GM23248 (cell line): ENCODE data around the gene LPAR1. TPM values are rescaled to one million over a fixed set of nuclear protein-coding genes. Genes with fewer than 3 reads are reported as not detected.

Experiments
- DNase-seq: peaks from one replicate; pipeline ENCODE4 v3.0.0-alpha.2; 2015
- H2AFZ ChIP-seq: fragments of 200-600 bp; sonication (generic); 2 replicates; pipeline ENCODE4 v1.6.1; 2016; ENCODE audit warnings: antibody characterized with exemption
- H3F3A ChIP-seq: fragments of 200-600 bp; sonication (generic); 2 replicates; pipeline ENCODE4 v1.6.1; 2016; ENCODE audit warnings: mild to moderate bottlenecking, antibody characterized with exemption, mixed run types; ENCODE audit not compliant: insufficient read depth
- H3K27ac ChIP-seq: fragments of 200-600 bp; sonication (generic); 2 replicates; pipeline ENCODE4 v1.5.1; 2016; ENCODE audit warnings: mild to moderate bottlenecking
- H3K27me3 ChIP-seq: fragments of 200-600 bp; sonication (generic); replicated peaks from 2 replicates; pipeline ENCODE4 v1.6.1; 2016; ENCODE audit warnings: mild to moderate bottlenecking; ENCODE audit not compliant: insufficient read depth
- H3K36me3 ChIP-seq: fragments of 200-600 bp; sonication (generic); 2 replicates; pipeline ENCODE4 v1.6.1; 2016; ENCODE audit warnings: low read depth, mild to moderate bottlenecking
- H3K4me1 ChIP-seq: fragments of 200-600 bp; sonication (generic); 2 replicates; pipeline ENCODE4 v1.6.1; 2016; ENCODE audit warnings: mild to moderate bottlenecking; ENCODE audit not compliant: insufficient read depth
- H3K4me2 ChIP-seq: fragments of 200-600 bp; sonication (generic); one replicate; pipeline ENCODE4 v1.6.1; 2016; ENCODE audit warnings: mild to moderate bottlenecking; ENCODE audit not compliant: unreplicated experiment
- H3K4me3 ChIP-seq: fragments of 200-600 bp; sonication (generic); 2 replicates; pipeline ENCODE4 v1.5.1; 2016; ENCODE audit warnings: mild to moderate bottlenecking
- H3K79me2 ChIP-seq: fragments of 200-600 bp; sonication (generic); 2 replicates; pipeline ENCODE4 v1.6.1; 2016; ENCODE audit warnings: mild to moderate bottlenecking; ENCODE audit not compliant: insufficient read depth
- H3K9ac ChIP-seq: fragments of 200-600 bp; sonication (generic); 2 replicates; pipeline ENCODE4 v1.6.1; 2016; ENCODE audit warnings: mild to moderate bottlenecking
- H3K9me2 ChIP-seq: fragments of 200-600 bp; sonication (generic); 2 replicates; pipeline ENCODE4 v1.6.1; 2016; ENCODE audit warnings: mixed run types, mild to moderate bottlenecking, moderate library complexity; ENCODE audit not compliant: insufficient read depth
- H3K9me3 ChIP-seq: fragments of 200-600 bp; sonication (generic); one replicate; pipeline ENCODE4 v1.6.1; 2017; ENCODE audit warnings: low read depth
- H4K20me1 ChIP-seq: fragments of 200-600 bp; sonication (generic); 2 replicates; pipeline ENCODE4 v1.6.0; 2016; ENCODE audit not compliant: insufficient read depth
- EZH2 ChIP-seq: fragments of 200-600 bp; sonication (generic); IDR thresholded peaks from 2 replicates; pipeline ENCODE4 v1.6.1; 2018; ENCODE audit warnings: antibody characterized with exemption, mild to moderate bottlenecking; ENCODE audit not compliant: insufficient read depth, poor library complexity, severe bottlenecking
- EZH2phosphoT487 ChIP-seq: fragments of 200-600 bp; sonication (generic); IDR thresholded peaks from 2 replicates; pipeline ENCODE4 v1.6.1; 2018; ENCODE audit warnings: antibody characterized with exemption, moderate library complexity, mild to moderate bottlenecking, low read depth; ENCODE audit not compliant: insufficient read depth
- WGBS, 2 experiments: methylation state at CpG; one replicate each; pipeline ENCODE4 v1.1.6; 2015 to 2017; ENCODE audit warnings: low lambda C conversion rate in 2 of 2, low coverage in 1 of 2; ENCODE audit errors: missing lambda C conversion rate in 2 of 2; 5-methylcytosine and 5-hydroxymethylcytosine counted together
- in situ Hi-C: fragments of 300-500 bp; cut with MboI; formaldehyde crosslinking; loops from 2 replicates; pipeline ENCODE4 v1.15.0; 2020
- polyA plus RNA-seq: library from polyadenylated mRNA; unstranded; fragments of >200 nt; fragmentation: Nextera tagmentation; extraction: Ambion mirVana; gene quantifications from 2 replicates; pipeline ENCODE4 v1.2.1, GENCODE V29; 2016
- total RNA-seq: library from RNA; depleted of rRNA; stranded (reverse); fragments of >200 nt; shearing (Covaris generic); gene quantifications from 2 replicates; pipeline ENCODE4 v1.2.3, GENCODE V29; 2014

Gene LPAR1
- total and polyA plus RNA-seq, 2 experiments from 2014 or later: 40.1 to 90.8 TPM

DNA sequence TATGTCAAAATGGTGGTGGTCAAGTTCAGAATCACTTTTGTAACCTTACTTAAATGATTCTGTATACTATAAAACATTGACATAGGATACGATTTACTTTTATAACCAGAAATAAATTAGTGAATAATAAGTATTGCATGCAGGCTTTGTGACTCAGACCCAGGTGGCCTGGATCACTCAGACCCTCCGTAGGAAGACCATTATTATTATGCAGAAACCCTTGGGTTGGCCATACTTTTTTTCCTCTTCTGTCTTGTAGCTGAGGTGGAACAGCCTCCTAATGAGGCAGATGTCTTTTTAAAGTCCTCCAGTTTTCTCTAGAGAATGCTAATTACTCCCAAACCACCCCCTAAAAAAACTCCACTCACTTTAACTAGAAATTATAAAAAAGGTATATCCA, 121.9 kb downstream of the LPAR1 start:
- peak; percentile 39 for DNase-seq
- no peaks in the 10 kb centered on the region for H3K27me3 ChIP-seq
- in situ Hi-C loops: no loop called here
- no peak overlapping the region for H3K4me2 ChIP-seq
- H3K9me2 ChIP-seq: no peaks in the 10 kb centered on the region
- no peak overlapping the region for H3K4me3 ChIP-seq
- H3K9ac ChIP-seq: no peak overlapping the region
- TF ChIP-seq EZH2phosphoT487 (no peak), EZH2 (no peak)
- H3K79me2 ChIP-seq: peaks cover 80% of the 10 kb centered on the region
- no peak overlapping the region for H2AFZ ChIP-seq
- 0 out of 2 replicates have a peak overlapping the region, but pooled peaks have one; percentile 2 for H3K27ac ChIP-seq
- peaks cover 58% of the 10 kb centered on the region for H3K4me1 ChIP-seq
- WGBS, 2 experiments: 36 to 37% methylated on average over 2 of the region's 2 CpGs
- H3K36me3 ChIP-seq: no peaks in the 10 kb centered on the region
- no peaks in the 10 kb centered on the region for H4K20me1 ChIP-seq
- H3K9me3 ChIP-seq: no peaks in the 10 kb centered on the region
- H3F3A ChIP-seq: peaks cover 55% of the 10 kb centered on the region

DNA sequence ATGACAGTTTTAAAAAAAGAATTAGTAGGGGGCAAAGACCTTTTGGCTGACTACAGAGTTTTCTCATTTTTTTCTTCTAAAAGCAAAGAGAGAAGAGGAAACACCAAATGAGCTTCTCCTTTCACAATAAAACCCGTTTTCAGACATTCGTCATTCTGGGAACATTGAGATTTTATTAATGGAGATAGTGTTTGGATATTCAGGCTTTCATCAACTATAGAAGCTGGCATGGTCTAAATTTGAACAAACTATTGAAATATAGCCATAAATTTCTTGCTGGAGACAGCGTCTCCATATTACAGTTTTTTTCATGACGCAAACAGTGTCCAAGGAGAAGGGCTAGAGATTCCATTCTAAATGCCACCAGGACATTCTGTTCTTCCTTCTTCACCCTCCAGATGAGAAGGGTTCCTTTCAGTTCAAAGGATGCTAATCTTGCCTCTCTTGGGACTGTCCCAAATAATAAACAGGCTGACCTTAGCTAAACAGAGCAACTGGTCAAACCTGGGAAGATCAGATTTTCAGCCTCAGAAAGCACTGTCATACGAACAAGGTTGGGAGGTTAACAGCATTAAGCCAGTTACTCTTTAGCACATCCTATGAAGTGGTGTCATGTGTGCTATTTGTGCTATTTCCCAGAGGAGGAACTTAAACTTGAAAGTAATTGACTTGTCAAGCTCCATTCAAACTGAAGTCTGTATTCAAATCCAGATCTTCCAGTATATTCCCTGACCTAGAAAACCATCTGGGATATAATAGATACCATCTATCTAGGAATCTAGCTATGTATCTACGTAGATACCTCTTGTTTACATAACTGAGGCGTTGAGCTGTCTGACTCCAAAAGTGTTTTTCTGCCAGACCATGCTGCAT, 125.6 kb downstream of the LPAR1 start:
- Histone ChIP-seq H3K79me2 (peaks cover 93% of the 10 kb centered on the region), H3F3A (peaks cover 39% of the 10 kb centered on the region), H3K4me1 (peaks cover 30% of the 10 kb centered on the region), H3K4me2 (peak overlapping the region; percentile 52), H4K20me1 (no peaks in the 10 kb centered on the region), H3K9me3 (no peaks in the 10 kb centered on the region), H3K4me3 (peak overlapping the region; percentile 48), H3K9ac (peak overlapping the region; percentile 14), H2AFZ (0 out of 2 replicates have a peak overlapping the region, but pooled peaks have one; percentile 0), H3K36me3 (no peaks in the 10 kb centered on the region), H3K27ac (peak overlapping the region; percentile 70), H3K27me3 (no peaks in the 10 kb centered on the region), H3K9me2 (no peaks in the 10 kb centered on the region)
- DNase-seq: peak; percentile 36
- 39 to 47% methylated on average over 7 of the region's 7 CpGs for WGBS, 2 experiments
- in situ Hi-C loops: no loop called here
- TF ChIP-seq EZH2 (no peak), EZH2phosphoT487 (no peak)

DNA sequence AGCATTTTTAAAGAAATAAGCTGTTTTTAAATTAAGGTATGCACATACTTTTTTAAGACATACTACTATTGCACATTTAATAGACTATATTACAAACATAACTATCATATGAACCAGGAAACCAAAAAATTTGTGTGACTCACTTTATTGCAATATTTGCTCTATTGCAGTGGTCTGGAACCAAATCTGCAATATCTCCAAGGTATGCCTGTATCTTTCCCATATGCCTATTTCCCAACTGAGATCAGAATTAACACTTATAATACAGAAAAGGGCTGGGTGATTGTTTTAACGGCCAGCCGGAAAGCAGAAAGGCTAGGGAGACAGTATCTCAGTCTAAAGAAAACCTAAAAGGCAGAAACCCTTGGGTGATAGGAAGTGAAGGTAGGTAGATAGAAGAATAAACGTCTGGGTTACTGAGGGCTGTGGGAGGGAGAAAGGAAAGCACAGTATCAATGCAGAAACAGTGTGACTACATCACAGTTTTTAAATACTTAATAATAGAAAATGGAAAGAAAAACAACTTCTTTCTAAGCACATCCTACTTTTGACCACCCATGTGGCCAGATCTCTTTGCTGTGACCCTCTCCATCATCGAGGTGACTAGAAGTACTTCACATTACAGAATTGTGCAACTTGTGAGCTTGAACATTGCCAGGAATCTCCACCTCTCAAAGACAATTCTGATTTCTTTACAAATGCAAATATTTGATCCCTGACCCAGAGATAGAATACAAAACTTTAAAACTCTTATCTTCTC, 126.4 kb downstream of the LPAR1 start:
- peaks cover 33% of the 10 kb centered on the region for H3F3A ChIP-seq
- no peaks in the 10 kb centered on the region for H4K20me1 ChIP-seq
- H3K4me2 ChIP-seq: peak overlapping the region; percentile 52
- H3K27me3 ChIP-seq: no peaks in the 10 kb centered on the region
- H3K4me3 ChIP-seq: peak overlapping the region; percentile 48
- WGBS, 2 experiments: 39 to 52% methylated on average over 4 of the region's 4 CpGs
- H3K36me3 ChIP-seq: no peaks in the 10 kb centered on the region
- H3K9me3 ChIP-seq: no peaks in the 10 kb centered on the region
- H3K9me2 ChIP-seq: no peaks in the 10 kb centered on the region
- peak overlapping the region; percentile 14; the same call in 1 of the 2 replicates for H3K9ac ChIP-seq
- peaks cover 26% of the 10 kb centered on the region for H3K4me1 ChIP-seq
- H2AFZ ChIP-seq: 0 out of 2 replicates have a peak overlapping the region, but pooled peaks have one; percentile 0
- DNase-seq: peak; percentile 62
- in situ Hi-C loops: no loop called here
- peak overlapping the region; percentile 70 for H3K27ac ChIP-seq
- H3K79me2 ChIP-seq: peaks cover 93% of the 10 kb centered on the region
- no peak for TF ChIP-seq EZH2phosphoT487
- TF ChIP-seq EZH2: no peak

DNA sequence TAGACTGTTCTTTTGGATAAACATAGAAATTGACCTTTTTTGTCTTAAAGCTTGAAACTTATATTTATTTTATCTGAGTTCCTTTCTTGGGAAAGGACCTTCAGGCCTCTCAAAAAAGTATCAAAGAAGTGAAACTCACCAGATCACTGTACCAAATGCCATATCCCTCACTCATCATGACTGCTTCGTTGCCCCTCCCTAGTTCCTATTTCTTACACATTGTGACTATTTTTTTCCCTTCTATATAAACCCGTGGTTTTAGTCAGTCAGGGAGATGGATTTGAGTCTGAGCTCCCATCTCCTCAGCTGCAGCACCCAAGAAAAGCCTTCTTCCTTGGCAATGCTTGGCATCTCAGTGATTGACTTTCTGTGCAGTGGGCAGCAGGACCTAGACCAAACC, 129.4 kb downstream of the LPAR1 start:
- DNase-seq: no peak
- H3K9me3 ChIP-seq: no peaks in the 10 kb centered on the region
- H2AFZ ChIP-seq: no peak overlapping the region
- no peaks in the 10 kb centered on the region for H3K27me3 ChIP-seq
- H3K79me2 ChIP-seq: peaks cover 93% of the 10 kb centered on the region
- H3K36me3 ChIP-seq: no peaks in the 10 kb centered on the region
- WGBS, 2 experiments: 92 to 94% methylated on average over 2 of the region's 2 CpGs
- no peak overlapping the region for H3K27ac ChIP-seq
- no peak overlapping the region for H3K4me2 ChIP-seq
- H4K20me1 ChIP-seq: no peaks in the 10 kb centered on the region
- peaks cover 33% of the 10 kb centered on the region for H3F3A ChIP-seq
- no peak overlapping the region for H3K4me3 ChIP-seq
- no peak for TF ChIP-seq EZH2phosphoT487
- TF ChIP-seq EZH2: no peak
- H3K9ac ChIP-seq: no peak overlapping the region
- no peaks in the 10 kb centered on the region for H3K9me2 ChIP-seq
- in situ Hi-C loops: no loop called here
- H3K4me1 ChIP-seq: peaks cover 22% of the 10 kb centered on the region
